Endothelial cell of umbilical vein (primary cell): ENCODE results near the gene GRID1. TPM values are rescaled to one million over a fixed set of nuclear protein-coding genes. Genes with fewer than 3 reads are reported as not detected.

ENCODE experiments used
- BruUV-seq: library from RNA; stranded (reverse); fragments of 400-500 nt; replicated peaks from 2 replicates; lab custom pipeline; 2021; lab: Mats Ljungman, UMichigan
- CTCF ChIA-PET: fragments of 300-600, 350-600 bp; sonication (Branson Sonifier 250); formaldehyde crosslinking; loops from one replicate; lab custom pipeline; 2021; ENCODE audit warnings: antibody characterized with exemption, inconsistent platforms; lab: Charles Lee
- POLR2A ChIA-PET: fragments of 300-600, 350-600 bp; sonication (Branson Sonifier 250); formaldehyde crosslinking; loops from one replicate; lab custom pipeline; 2021; ENCODE audit warnings: antibody characterized with exemption, inconsistent platforms; lab: Charles Lee
- DNase-seq: peaks from one replicate; pipeline ENCODE4 v3.0.0-alpha.2; 2011; ENCODE audit warnings: low read depth, low spot score
- FAIRE-seq: peaks from 2 replicates; lab custom pipeline; 2011; peaks lifted over from hg19 to GRCh38; lab: Jason Lieb, UNC
- H2AFZ ChIP-seq: 2 replicates; pipeline ENCODE4 v1.6.0; 2012; ENCODE audit warnings: low read depth, low read length, control low read depth, inconsistent platforms
- H3K27ac ChIP-seq: 2 replicates; pipeline ENCODE4 v1.5.1; 2011; ENCODE audit warnings: low read depth, mild to moderate bottlenecking, control low read depth, low read length, moderate library complexity; ENCODE audit not compliant: insufficient read depth
- H3K27me3 ChIP-seq, 2 experiments: 2 replicates each; pipeline versions ENCODE4 v1.6.0 to v1.6.1; 2011; ENCODE audit warnings: low read length in 2 of 2, mixed read lengths in 1 of 2; ENCODE audit not compliant: control insufficient read depth in 2 of 2, insufficient read depth in 2 of 2
- H3K36me3 ChIP-seq, 2 experiments: 2 replicates in 1 of 2; 3 replicates in 1 of 2; pipeline ENCODE4 v1.5.1; 2011; ENCODE audit warnings: low read length in 2 of 2, mild to moderate bottlenecking in 1 of 2, moderate library complexity in 1 of 2; ENCODE audit not compliant: control insufficient read depth in 2 of 2, insufficient read depth in 2 of 2; ENCODE audit errors: extremely low read depth in 1 of 2
- H3K4me1 ChIP-seq: 3 replicates; pipeline ENCODE4 v1.5.1; 2011; ENCODE audit warnings: mild to moderate bottlenecking, low read length; ENCODE audit not compliant: control insufficient read depth, insufficient read depth; ENCODE audit errors: extremely low read depth
- H3K4me2 ChIP-seq: 2 replicates; pipeline ENCODE4 v1.6.1; 2011; ENCODE audit warnings: low read length, control low read depth, mixed read lengths; ENCODE audit not compliant: insufficient read depth
- H3K4me3 ChIP-seq, 3 experiments: fragments of 200-600 bp in 1 of 3; sonication (generic), shearing (Covaris generic) in 1 of 3; replicated peaks in 1 of 3; 2 replicates each; pipeline ENCODE4 v1.5.1; 2011 to 2016; ENCODE audit warnings: control low read depth in 3 of 3, low read length in 3 of 3, mild to moderate bottlenecking in 2 of 3, inconsistent platforms in 1 of 3, low read depth in 1 of 3, moderate library complexity in 1 of 3; ENCODE audit not compliant: insufficient read depth in 1 of 3
- H3K79me2 ChIP-seq: 2 replicates; pipeline ENCODE4 v1.6.0; 2012; ENCODE audit warnings: low read length, inconsistent platforms; ENCODE audit not compliant: control insufficient read depth, insufficient read depth
- H3K9ac ChIP-seq: replicated peaks from 2 replicates; pipeline ENCODE3; 2011; ENCODE audit warnings: low read length, control low read depth; ENCODE audit not compliant: insufficient read depth; ENCODE audit errors: extremely low read depth
- H3K9me1 ChIP-seq: replicated peaks from 3 replicates; pipeline ENCODE4 v1.6.0; 2011; ENCODE audit warnings: mild to moderate bottlenecking, low read length; ENCODE audit not compliant: control insufficient read depth, insufficient read depth; ENCODE audit errors: extremely low read depth
- H3K9me3 ChIP-seq: replicated peaks from 2 replicates; pipeline ENCODE4 v1.5.1; 2012; ENCODE audit warnings: low read length, inconsistent platforms; ENCODE audit not compliant: control insufficient read depth, insufficient read depth
- H4K20me1 ChIP-seq: replicated peaks from 2 replicates; pipeline ENCODE3; 2011; ENCODE audit warnings: mild to moderate bottlenecking, low read length; ENCODE audit not compliant: control insufficient read depth, insufficient read depth; ENCODE audit errors: extremely low read depth
- CTCF ChIP-seq, 2 donors: IDR thresholded peaks; 1 replicate in 1 of 2; 2 replicates in 1 of 2; pipeline ENCODE4 v1.5.1; 2011; ENCODE audit warnings: low read length in 2 of 2, mild to moderate bottlenecking in 2 of 2, moderate library complexity in 2 of 2, control low read depth in 1 of 2, inconsistent platforms in 1 of 2, low read depth in 1 of 2; ENCODE audit not compliant: insufficient read depth in 1 of 2; ENCODE audit errors: extremely low read depth in 1 of 2
- EZH2 ChIP-seq: IDR thresholded peaks from 2 replicates; pipeline ENCODE4 v1.6.1; 2012; ENCODE audit warnings: borderline replicate concordance, low read depth, mild to moderate bottlenecking, moderate library complexity, low read length, inconsistent platforms; ENCODE audit not compliant: severe bottlenecking
- FOS ChIP-seq: IDR thresholded peaks from 2 replicates; pipeline ENCODE4 v1.6.1; 2011; ENCODE audit warnings: mild to moderate bottlenecking, low read length, moderate library complexity, borderline replicate concordance; ENCODE audit not compliant: insufficient read depth
- MAX ChIP-seq: IDR thresholded peaks from 2 replicates; pipeline ENCODE4 v1.6.1; 2011; ENCODE audit not compliant: insufficient read depth, insufficient read length
- MYC ChIP-seq: IDR thresholded peaks from one replicate; pipeline ENCODE4 v1.6.1; 2011; ENCODE audit warnings: mild to moderate bottlenecking, low read depth, low read length
- dilution Hi-C: fragments of 300-500 bp; cut with MboI; formaldehyde crosslinking; loops from one replicate; pipeline ENCODE4 v1.15.0; 2019; ENCODE audit warnings: low sequenced_read_pairs; ENCODE audit not compliant: extremely low pct_ligation_motif_present
- intact Hi-C: fragments of 100-400 bp; cut with micrococcal nuclease; formaldehyde crosslinking; loops from one replicate; pipeline ENCODE4 v1.10.0; 2022
- polyA plus RNA-seq, 4 experiments: library from polyadenylated mRNA; depleted of rRNA in 3 of 4; stranded (reverse) in 3 of 4; unstranded in 1 of 4; fragments of >200 nt; gene quantifications; 2 replicates each; pipeline versions ENCODE4 v1.2.1 to v1.2.3, GENCODE V29; 2011 to 2012; ENCODE audit warnings: missing spikeins in 1 of 4
- total RNA-seq: library from RNA; stranded (reverse); gene quantifications from 2 replicates; pipeline ENCODE4 v1.2.3, GENCODE V29; 2021

GRID1 gene
- total and polyA plus RNA-seq, 2 donors (not counting 3 experiments of a cell fraction or from before 2014, with no cell fraction given): not detected

- no peaks in the 10 kb centered on the region for H3K9me3 ChIP-seq
- dilution Hi-C loops: no loop called here
Measured at GRCh38 chr10:86325158-86325557, 41.4 kb downstream of the GRID1 start.

More at GRCh38 chr10:86325158-86325557, 41.4 kb downstream of the GRID1 start:
- no TSS peak for BruUV-seq
- H3K79me2 ChIP-seq: no peaks in the 10 kb centered on the region
- no peak overlapping the region for H3K27ac ChIP-seq
- ChIA-PET POLR2A (no interaction called here), CTCF (no interaction called here)
- H2AFZ ChIP-seq: no peak overlapping the region
- no peak overlapping the region for H3K4me2 ChIP-seq
- no peaks in the 10 kb centered on the region for H3K36me3 ChIP-seq
- H4K20me1 ChIP-seq: no peaks in the 10 kb centered on the region
- no peak for FAIRE-seq
- intact Hi-C loops: no loop called here
- no peaks in the 10 kb centered on the region for H3K27me3 ChIP-seq
- no peak overlapping the region for H3K9ac ChIP-seq
- no peak for DNase-seq
- H3K4me1 ChIP-seq: no peaks in the 10 kb centered on the region
- H3K4me3 ChIP-seq: no peak overlapping the region
- no peaks in the 10 kb centered on the region for H3K9me1 ChIP-seq
- TF ChIP-seq FOS: no peak
- no peak for TF ChIP-seq MAX
- TF ChIP-seq EZH2: no peak
- no peak for TF ChIP-seq CTCF (IDR thresholded peaks at IDR 0.05; ENCODE audit: extremely low read depth in 1 of 2, insufficient read depth in 1 of 2, low read depth in 1 of 2, low read length in 2 of 2)
- TF ChIP-seq MYC: no peak
